ENCODE results near the gene KRT31.

Gene KRT31

DNA sequence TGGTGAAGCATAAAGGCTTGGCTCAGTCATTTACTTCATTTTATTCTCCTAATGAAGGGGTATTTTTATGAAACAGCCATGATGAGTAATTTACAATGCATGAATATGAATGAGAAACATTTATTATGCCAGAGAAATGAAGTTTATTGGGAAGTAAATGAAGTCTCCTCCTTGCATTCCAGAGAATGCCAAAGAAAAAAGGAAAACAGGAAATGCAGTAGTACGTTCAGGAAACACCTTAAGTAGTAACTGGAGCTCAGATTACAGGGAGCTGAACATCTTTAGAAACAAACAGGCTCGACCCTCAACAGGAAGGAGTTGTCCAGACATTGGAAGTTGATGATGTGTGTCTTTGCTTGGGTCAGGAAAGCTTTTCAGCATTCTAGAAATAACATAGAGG is 19.9 kb downstream of the KRT31 start:
- H3K4me3 ChIP-seq (ENCODE audit: low read length) = no peak overlapping the region
- TF ChIP-seq, protein P1, sequence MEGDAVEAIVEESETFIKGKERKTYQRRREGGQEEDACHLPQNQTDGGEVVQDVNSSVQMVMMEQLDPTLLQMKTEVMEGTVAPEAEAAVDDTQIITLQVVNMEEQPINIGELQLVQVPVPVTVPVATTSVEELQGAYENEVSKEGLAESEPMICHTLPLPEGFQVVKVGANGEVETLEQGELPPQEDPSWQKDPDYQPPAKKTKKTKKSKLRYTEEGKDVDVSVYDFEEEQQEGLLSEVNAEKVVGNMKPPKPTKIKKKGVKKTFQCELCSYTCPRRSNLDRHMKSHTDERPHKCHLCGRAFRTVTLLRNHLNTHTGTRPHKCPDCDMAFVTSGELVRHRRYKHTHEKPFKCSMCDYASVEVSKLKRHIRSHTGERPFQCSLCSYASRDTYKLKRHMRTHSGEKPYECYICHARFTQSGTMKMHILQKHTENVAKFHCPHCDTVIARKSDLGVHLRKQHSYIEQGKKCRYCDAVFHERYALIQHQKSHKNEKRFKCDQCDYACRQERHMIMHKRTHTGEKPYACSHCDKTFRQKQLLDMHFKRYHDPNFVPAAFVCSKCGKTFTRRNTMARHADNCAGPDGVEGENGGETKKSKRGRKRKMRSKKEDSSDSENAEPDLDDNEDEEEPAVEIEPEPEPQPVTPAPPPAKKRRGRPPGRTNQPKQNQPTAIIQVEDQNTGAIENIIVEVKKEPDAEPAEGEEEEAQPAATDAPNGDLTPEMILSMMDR (IDR thresholded peaks at IDR 0.05; ENCODE audit: insufficient read depth, low read depth, low read length, missing control alignments) = no peak
- peak; percentile 25 for DNase-seq (ENCODE audit: low read depth)

DNA sequence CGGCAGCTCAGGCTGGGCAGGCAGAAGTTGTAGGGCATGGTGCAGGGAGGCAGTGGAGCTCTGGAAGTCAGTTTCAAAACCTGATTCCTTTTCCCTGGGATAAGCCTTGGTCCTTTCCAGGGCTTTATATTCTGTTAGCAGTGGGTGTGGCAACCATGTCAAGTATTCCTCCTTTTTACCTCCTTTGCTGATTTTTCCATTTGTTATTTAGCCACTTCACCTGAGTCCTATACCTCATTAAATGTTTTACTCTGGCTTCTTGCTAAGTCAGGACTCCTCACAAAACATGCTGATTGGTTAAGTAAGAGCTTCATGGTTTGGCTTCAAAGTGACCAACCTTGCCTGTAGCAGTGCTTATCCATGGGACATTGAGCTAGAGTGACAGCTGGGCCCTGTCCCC is 27.7 kb downstream of the KRT31 start, which contains the start of gene KRT33B:
Gene KRT33B, minus strand, starts transcription at position 101 of the 400 bp plus-strand sequence. Its CDS starts 63 bp downstream, at position 38.
- H3K4me3 ChIP-seq (ENCODE audit: low read length) = no peak within 1 kb of the TSS
- DNase-seq (ENCODE audit: low read depth) = no peak
- TF ChIP-seq, protein P1 (IDR thresholded peaks at IDR 0.05; ENCODE audit: insufficient read depth, low read depth, low read length, missing control alignments) = no peak

DNA sequence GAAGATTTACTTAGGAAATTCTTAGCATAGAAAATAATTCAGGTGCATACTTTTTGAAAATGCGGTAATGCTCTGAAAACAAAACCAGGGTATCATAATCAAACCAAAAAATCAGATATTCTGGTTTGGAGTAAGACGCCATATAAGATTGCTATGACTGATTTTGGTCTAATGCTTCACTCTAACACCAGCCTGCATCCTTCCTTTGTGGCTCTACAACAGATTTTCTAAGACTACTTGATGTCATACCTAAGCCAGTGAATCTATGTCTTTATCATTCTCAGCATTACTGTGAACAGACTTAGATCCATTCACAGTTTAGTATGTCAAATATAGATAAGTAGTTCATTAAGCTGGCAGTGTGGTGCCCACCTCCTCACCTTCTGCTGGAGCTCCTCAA is 28.4 kb downstream of the KRT31 start:
- DNase-seq (ENCODE audit: low read depth) = no peak
- TF ChIP-seq, protein P1 (IDR thresholded peaks at IDR 0.05; ENCODE audit: insufficient read depth, low read depth, low read length, missing control alignments) = no peak
- H3K4me3 ChIP-seq (ENCODE audit: low read length) = no peak overlapping the region

DNA sequence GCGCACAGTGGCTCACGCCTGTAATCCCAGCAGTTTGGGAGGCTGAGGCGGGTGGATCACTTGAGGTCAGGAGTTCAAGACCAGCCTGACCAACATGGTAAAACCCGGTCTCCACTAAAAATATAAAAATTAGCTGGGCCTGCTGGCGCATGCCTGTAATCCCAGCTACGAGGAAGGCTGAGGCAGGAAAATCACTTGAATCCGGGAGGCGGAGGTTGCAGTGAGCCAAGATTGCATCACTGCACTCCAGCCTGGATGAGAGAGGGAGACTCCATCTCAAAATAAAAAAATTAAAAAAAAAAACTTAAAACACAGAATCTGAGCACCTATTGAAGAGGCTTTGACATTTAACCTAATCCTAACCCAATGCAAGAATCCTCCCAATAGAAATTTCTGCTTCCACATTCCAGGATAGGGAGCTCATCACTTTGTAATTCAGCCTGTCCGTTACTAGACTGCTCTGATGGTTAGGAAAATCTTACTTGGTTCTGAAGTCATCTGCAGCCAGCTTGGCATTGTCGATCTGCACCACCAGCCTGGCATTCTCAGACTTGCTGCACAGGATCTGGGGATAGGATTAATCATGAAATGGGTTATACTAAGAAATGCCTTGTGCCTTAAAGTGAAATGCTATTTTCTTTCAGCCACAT is 29.9 kb downstream of the KRT31 start:
- TF ChIP-seq, protein P1 (IDR thresholded peaks at IDR 0.05; ENCODE audit: insufficient read depth, low read depth, low read length, missing control alignments) = no peak
- DNase-seq (ENCODE audit: low read depth) = peak; percentile 74
- no peak overlapping the region for H3K4me3 ChIP-seq (ENCODE audit: low read length)

DNA sequence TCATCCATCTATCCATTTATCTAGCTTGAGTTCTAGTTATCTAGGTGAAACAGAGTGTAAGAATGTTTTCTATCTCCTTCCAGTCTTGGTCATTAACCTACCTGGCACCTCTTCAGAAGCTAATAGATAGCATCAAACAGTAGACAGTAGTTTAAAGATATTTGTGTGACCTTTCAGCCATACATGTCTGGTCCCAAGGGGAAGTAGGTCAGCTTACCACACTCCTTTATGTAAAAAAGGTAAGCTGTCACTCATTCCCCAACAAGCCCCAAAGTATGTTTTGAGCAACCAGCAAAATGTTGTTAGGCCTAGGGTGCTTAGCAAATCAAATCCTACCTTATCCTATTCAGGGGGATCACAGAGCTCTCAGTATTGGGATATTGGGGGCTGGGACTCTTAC is 31.3 kb downstream of the KRT31 start:
- TF ChIP-seq, protein P1 (IDR thresholded peaks at IDR 0.05; ENCODE audit: insufficient read depth, low read depth, low read length, missing control alignments) = no peak
- no peak overlapping the region for H3K4me3 ChIP-seq (ENCODE audit: low read length)
- DNase-seq (ENCODE audit: low read depth) = no peak

DNA sequence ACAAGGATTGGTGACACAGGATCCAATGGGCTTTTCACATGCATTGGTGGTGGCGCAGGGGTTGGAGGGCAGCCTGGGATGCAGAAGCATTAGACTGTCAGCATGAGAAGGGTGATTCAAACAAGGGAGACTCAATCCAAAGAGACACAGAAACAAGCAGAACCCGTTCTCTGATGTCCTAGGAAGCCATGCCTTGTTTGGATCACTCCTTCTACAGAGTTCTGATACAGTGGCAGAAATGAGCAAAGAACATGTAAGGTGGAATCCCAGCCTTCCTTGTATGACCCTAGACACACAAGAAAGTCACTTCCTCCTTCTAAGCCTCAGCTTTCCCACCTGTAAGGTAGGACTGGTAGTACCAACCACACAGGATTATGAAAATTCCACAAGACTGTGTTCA is 33.5 kb downstream of the KRT31 start:
- TF ChIP-seq, protein P1 (IDR thresholded peaks at IDR 0.05; ENCODE audit: insufficient read depth, low read depth, low read length, missing control alignments) = no peak
- no peak overlapping the region for H3K4me3 ChIP-seq (ENCODE audit: low read length)
- DNase-seq (ENCODE audit: low read depth) = peak; percentile 61
